Liver (tissue), 9 donors: ENCODE data around the gene MYMK. TPM values are rescaled to one million over a fixed set of nuclear protein-coding genes. Genes with fewer than 3 reads are reported as not detected.

Experiments used
- DNase-seq: peaks from one replicate; pipeline ENCODE4 v3.0.0-alpha.2; 2017; ENCODE audit warnings: low spot score
- H3K27ac ChIP-seq, 2 donors: one replicate each; pipeline ENCODE4 v1.7.0; 2013; ENCODE audit warnings: inconsistent platforms in 2 of 2, low read length in 2 of 2, control low read depth in 1 of 2, low read depth in 1 of 2, mild to moderate bottlenecking in 1 of 2
- H3K27me3 ChIP-seq, 4 donors: one replicate each; pipeline versions ENCODE4 v1.6.1 to v1.7.0; 2013; ENCODE audit warnings: low read length in 3 of 4, inconsistent platforms in 1 of 4, mild to moderate bottlenecking in 1 of 4, moderate library complexity in 1 of 4; ENCODE audit not compliant: control insufficient read depth in 4 of 4, insufficient read depth in 4 of 4
- H3K36me3 ChIP-seq, 4 donors: one replicate each; pipeline versions ENCODE4 v1.6.1 to v1.7.0; 2013; ENCODE audit warnings: low read length in 3 of 4, mild to moderate bottlenecking in 3 of 4, low read depth in 1 of 4, moderate library complexity in 1 of 4; ENCODE audit not compliant: control insufficient read depth in 4 of 4, insufficient read depth in 3 of 4
- H3K4me1 ChIP-seq, 4 donors: one replicate each; pipeline versions ENCODE4 v1.6.1 to v1.7.0; 2013; ENCODE audit warnings: low read length in 3 of 4, mild to moderate bottlenecking in 3 of 4, moderate library complexity in 1 of 4; ENCODE audit not compliant: control insufficient read depth in 4 of 4, insufficient read depth in 4 of 4
- H3K4me3 ChIP-seq, 3 donors: one replicate each; pipeline versions ENCODE4 v1.6.1 to v1.7.0; 2013; ENCODE audit warnings: low read length in 3 of 3, control low read depth in 1 of 3, low read depth in 1 of 3, mild to moderate bottlenecking in 1 of 3
- H3K9ac ChIP-seq, 2 donors: one replicate each; pipeline ENCODE4 v1.7.0; 2013; ENCODE audit warnings: low read length in 2 of 2, mild to moderate bottlenecking in 2 of 2, moderate library complexity in 2 of 2, control low read depth in 1 of 2, low read depth in 1 of 2
- H3K9me3 ChIP-seq, 4 donors: one replicate each; pipeline versions ENCODE4 v1.6.1 to v1.7.0; 2013; ENCODE audit warnings: low read length in 3 of 4; ENCODE audit not compliant: control insufficient read depth in 4 of 4
- ATF3 ChIP-seq: IDR thresholded peaks from 2 replicates; pipeline ENCODE4 v1.6.1; 2016; ENCODE audit warnings: antibody characterized with exemption
- CTCF ChIP-seq: fragments of 150-350 bp; IDR thresholded peaks from 2 replicates; pipeline ENCODE4 v1.5.1; 2017; ENCODE audit warnings: improper control_type of control experiment, low read depth, low read length; ENCODE audit not compliant: missing input control
- EGR1 ChIP-seq, 2 donors: IDR thresholded peaks; 2 replicates each; pipeline ENCODE4 v1.6.1; 2016 to 2018; ENCODE audit warnings: antibody characterized with exemption in 2 of 2, low read depth in 2 of 2
- FOXA2 ChIP-seq: IDR thresholded peaks from 2 replicates; pipeline ENCODE4 v1.6.1; 2016; ENCODE audit warnings: antibody characterized with exemption
- GABPA ChIP-seq, 2 donors: IDR thresholded peaks in 1 of 2; conservative IDR thresholded peaks in 1 of 2; 2 replicates each; pipeline ENCODE4 v1.6.1; 2016; ENCODE audit warnings: antibody characterized with exemption in 2 of 2, mild to moderate bottlenecking in 1 of 2, moderate library complexity in 1 of 2
- HNF4A ChIP-seq, 2 donors: conservative IDR thresholded peaks; 2 replicates each; pipeline ENCODE4 v1.6.1; 2016; ENCODE audit warnings: antibody characterized with exemption in 2 of 2, mild to moderate bottlenecking in 2 of 2
- HNF4G ChIP-seq: IDR thresholded peaks from 2 replicates; pipeline ENCODE4 v1.6.1; 2016; ENCODE audit warnings: antibody characterized with exemption
- JUND ChIP-seq, 2 donors: IDR thresholded peaks; 2 replicates each; pipeline ENCODE4 v1.6.1; 2016; ENCODE audit warnings: antibody characterized with exemption in 2 of 2
- NR2F2 ChIP-seq: IDR thresholded peaks from 2 replicates; pipeline ENCODE4 v1.6.1; 2016; ENCODE audit warnings: antibody characterized with exemption
- RXRA ChIP-seq, 2 donors: IDR thresholded peaks; 2 replicates each; pipeline ENCODE4 v1.6.1; 2017 to 2018; ENCODE audit warnings: antibody characterized with exemption in 2 of 2, mild to moderate bottlenecking in 1 of 2
- SP1 ChIP-seq: IDR thresholded peaks from 2 replicates; pipeline ENCODE4 v1.6.1; 2018; ENCODE audit warnings: antibody characterized with exemption, mild to moderate bottlenecking
- TAF1 ChIP-seq: conservative IDR thresholded peaks from 2 replicates; pipeline ENCODE4 v1.6.1; 2016; ENCODE audit warnings: antibody characterized with exemption, mild to moderate bottlenecking
- ZBTB33 ChIP-seq: IDR thresholded peaks from 2 replicates; pipeline ENCODE4 v1.6.1; 2016; ENCODE audit warnings: antibody characterized with exemption
- WGBS: extraction: QIAGEN DNeasy Blood & Tissue Kit; methylation state at CpG from one replicate; pipeline ENCODE4 v1.1.7; 2013; 5-methylcytosine and 5-hydroxymethylcytosine counted together
- polyA plus RNA-seq, 2 donors: library from polyadenylated mRNA; stranded (reverse) in 1 of 2; unstranded in 1 of 2; fragments of 200-250 nt in 1 of 2; fragments of >200 nt in 1 of 2; fragmentation: Nextera tagmentation in 1 of 2; extraction: Ambion mirVana in 1 of 2; gene quantifications; one replicate each; pipeline versions ENCODE4 v1.2.1 to v1.2.3, GENCODE V29; 2013 to 2015
- total RNA-seq, 2 donors: library from RNA; depleted of rRNA; stranded (reverse); fragments of >200 nt; gene quantifications; one replicate each; pipeline ENCODE4 v1.2.3, GENCODE V29; 2014
- donor health status: healthy.
- donor health status: healthy.
- donor health status: healthy.
- donor health status: healthy.
- donor health status: healthy.

The MYMK gene
- total and polyA plus RNA-seq, 4 donors: not detected

GRCh38 chr9:133573791-133574515, 49.2 kb upstream of the MYMK start:
- DNase-seq: no peak
- no peak for TF ChIP-seq EGR1 (IDR thresholded peaks at IDR 0.05; ENCODE audit: low read depth in 2 of 2)
- no peak for TF ChIP-seq HNF4A (conservative IDR thresholded peaks at IDR 0.05)
- TF ChIP-seq TAF1: no peak
- no peak for TF ChIP-seq JUND (IDR thresholded peaks at IDR 0.05)
- TF ChIP-seq ZBTB33: no peak
- TF ChIP-seq FOXA2: no peak
- TF ChIP-seq RXRA (IDR thresholded peaks at IDR 0.05): no peak
- no peak for TF ChIP-seq HNF4G
- whole genome bisulfite sequencing: 91% methylated on average over 21 of the region's 21 CpGs
- Histone ChIP-seq H3K9me3 (no peaks in the 10 kb centered on the region), H3K27ac (peak overlapping the region in 1 of 2 donors; percentile 5), H3K4me1 (no peaks in the 10 kb centered on the region), H3K27me3 (no peaks in the 10 kb centered on the region), H3K9ac (no peak overlapping the region), H3K36me3 (no peaks in the 10 kb centered on the region), H3K4me3 (no peak overlapping the region)

GRCh38 chr9:133572821-133573361, 48.1 kb upstream of the MYMK start:
- WGBS: 73% methylated on average over 15 of the region's 15 CpGs
- no peaks in the 10 kb centered on the region for H3K36me3 ChIP-seq
- peak; percentile 79 for TF ChIP-seq NR2F2
- no peak for TF ChIP-seq JUND (IDR thresholded peaks at IDR 0.05)
- no peak overlapping the region for H3K9ac ChIP-seq
- DNase-seq: no peak
- no peaks in the 10 kb centered on the region for H3K4me1 ChIP-seq
- no peak overlapping the region for H3K4me3 ChIP-seq
- peak overlapping the region in 1 of 2 donors; percentile 30 for H3K27ac ChIP-seq
- no peaks in the 10 kb centered on the region for H3K9me3 ChIP-seq
- H3K27me3 ChIP-seq: no peaks in the 10 kb centered on the region

- H3K9ac ChIP-seq: no peak overlapping the region
- no peak overlapping the region for H3K27ac ChIP-seq
- no peaks in the 10 kb centered on the region for H3K9me3 ChIP-seq
- no peaks in the 10 kb centered on the region for H3K4me1 ChIP-seq
- no peaks in the 10 kb centered on the region for H3K27me3 ChIP-seq
- TF ChIP-seq GABPA (IDR thresholded peaks at IDR 0.05 in 1 of 2, conservative IDR thresholded peaks at IDR 0.05 in 1 of 2) (no peak), SP1 (no peak), EGR1 (IDR thresholded peaks at IDR 0.05; ENCODE audit: low read depth in 2 of 2) (no peak), ATF3 (no peak), FOXA2 (no peak), CTCF (no peak)
- WGBS: 90% methylated on average over 20 of the region's 20 CpGs
- no peak for DNase-seq
- no peak overlapping the region for H3K4me3 ChIP-seq
- H3K36me3 ChIP-seq: no peaks in the 10 kb centered on the region
Measured at GRCh38 chr9:133571896-133572595, 47.3 kb upstream of the MYMK start.
